Neural cell (in vitro differentiated cells): ENCODE data around the gene SSX3.
"Not testable (repeated sequence)": the region's sequence is repeated elsewhere in the genome, so short reads cannot be mapped to it uniquely, and the experiment has no call there.

ENCODE experiments used
- CTCF ChIP-seq: fragments of 450-650 bp; IDR thresholded peaks from 2 replicates; pipeline ENCODE4 v1.5.1; 2014; ENCODE audit warnings: antibody characterized with exemption, mild to moderate bottlenecking, moderate library complexity; ENCODE audit not compliant: poor library complexity, severe bottlenecking
- EP300 ChIP-seq: fragments of 450-650 bp; conservative IDR thresholded peaks from 2 replicates; pipeline ENCODE4 v1.6.1; 2014; ENCODE audit warnings: antibody characterized with exemption, mild to moderate bottlenecking, moderate library complexity; ENCODE audit not compliant: poor library complexity, severe bottlenecking
- EZH2 ChIP-seq: fragments of 200-600, 300-800 bp; shearing (Covaris generic), sonication (generic); IDR thresholded peaks from 2 replicates; pipeline ENCODE4 v1.6.1; 2014; ENCODE audit warnings: antibody characterized with exemption, low read length, borderline replicate concordance, mild to moderate bottlenecking; ENCODE audit not compliant: insufficient read depth, poor library complexity, severe bottlenecking
- MXI1 ChIP-seq: fragments of 450-650 bp; conservative IDR thresholded peaks from 2 replicates; pipeline ENCODE4 v1.6.1; 2014; ENCODE audit warnings: antibody characterized with exemption, mild to moderate bottlenecking; ENCODE audit not compliant: poor library complexity, severe bottlenecking
- POLR2AphosphoS5 ChIP-seq: IDR thresholded peaks from 2 replicates; pipeline ENCODE4 v1.6.1; 2012
- REST ChIP-seq: IDR thresholded peaks from 2 replicates; pipeline ENCODE4 v1.6.1; 2012; ENCODE audit warnings: borderline replicate concordance
- TAF1 ChIP-seq: IDR thresholded peaks from 2 replicates; pipeline ENCODE4 v1.6.1; 2012; ENCODE audit warnings: low read depth

DNA sequence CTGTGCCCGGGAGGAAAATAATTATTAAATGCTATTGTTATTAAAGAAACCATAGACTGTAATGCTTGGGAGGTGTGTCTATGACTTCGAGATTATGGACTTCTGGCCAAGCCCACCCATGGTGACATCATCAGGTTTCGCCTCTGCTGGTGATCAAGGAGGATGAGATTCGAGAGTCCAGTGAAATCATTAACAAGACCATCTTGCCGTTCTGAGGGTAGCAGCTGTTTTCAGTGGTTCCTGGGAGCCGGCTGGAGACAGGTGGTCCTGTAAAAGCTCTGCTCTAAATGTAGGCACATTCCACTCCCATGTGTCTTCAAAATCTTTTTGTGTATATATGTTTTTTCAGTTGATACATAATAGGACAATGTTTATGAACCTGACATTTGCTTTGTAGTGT is 2.8 kb upstream of the SSX3 start:
- TF ChIP-seq CTCF, TAF1, EZH2, POLR2AphosphoS5, EP300, MXI1, REST: not testable (repeated sequence)
